ENCODE results near the gene LNX2.

LNX2 gene

DNA sequence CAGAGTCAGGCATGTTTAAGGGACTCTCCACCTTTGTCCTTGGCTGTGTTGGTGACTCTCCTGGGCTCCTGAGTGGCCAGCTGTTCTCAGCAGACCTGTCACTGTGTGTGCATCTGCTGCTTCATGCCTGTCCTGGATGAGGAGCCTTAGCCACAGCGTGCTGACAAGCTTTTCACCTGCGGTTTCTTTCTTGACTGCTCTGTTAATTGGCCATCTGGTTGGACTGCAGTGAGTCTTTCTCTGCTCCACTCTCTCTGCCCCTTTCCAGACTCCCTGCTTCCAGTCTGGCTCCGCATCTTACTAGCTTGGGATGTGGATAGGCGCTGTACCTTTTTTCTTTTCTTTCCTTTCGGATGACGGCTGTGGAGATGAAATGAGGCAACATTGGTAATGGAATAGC lies 40.2 kb upstream of the LNX2 start (continued):
- TF ChIP-seq, protein P1, sequence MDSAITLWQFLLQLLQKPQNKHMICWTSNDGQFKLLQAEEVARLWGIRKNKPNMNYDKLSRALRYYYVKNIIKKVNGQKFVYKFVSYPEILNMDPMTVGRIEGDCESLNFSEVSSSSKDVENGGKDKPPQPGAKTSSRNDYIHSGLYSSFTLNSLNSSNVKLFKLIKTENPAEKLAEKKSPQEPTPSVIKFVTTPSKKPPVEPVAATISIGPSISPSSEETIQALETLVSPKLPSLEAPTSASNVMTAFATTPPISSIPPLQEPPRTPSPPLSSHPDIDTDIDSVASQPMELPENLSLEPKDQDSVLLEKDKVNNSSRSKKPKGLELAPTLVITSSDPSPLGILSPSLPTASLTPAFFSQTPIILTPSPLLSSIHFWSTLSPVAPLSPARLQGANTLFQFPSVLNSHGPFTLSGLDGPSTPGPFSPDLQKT (IDR thresholded peaks at IDR 0.05; ENCODE audit: borderline replicate concordance, low read depth, low read length), result no peak
- TF ChIP-seq ZNF560 (tag by site-specific recombination; IDR thresholded peaks at IDR 0.05; ENCODE audit: borderline replicate concordance) (no peak), SCRT1 (tag by site-specific recombination; IDR thresholded peaks at IDR 0.05; ENCODE audit: borderline replicate concordance) (no peak), ZBTB44 (tag by site-specific recombination; IDR thresholded peaks at IDR 0.05) (no peak)
- TF ChIP-seq, protein P2, sequence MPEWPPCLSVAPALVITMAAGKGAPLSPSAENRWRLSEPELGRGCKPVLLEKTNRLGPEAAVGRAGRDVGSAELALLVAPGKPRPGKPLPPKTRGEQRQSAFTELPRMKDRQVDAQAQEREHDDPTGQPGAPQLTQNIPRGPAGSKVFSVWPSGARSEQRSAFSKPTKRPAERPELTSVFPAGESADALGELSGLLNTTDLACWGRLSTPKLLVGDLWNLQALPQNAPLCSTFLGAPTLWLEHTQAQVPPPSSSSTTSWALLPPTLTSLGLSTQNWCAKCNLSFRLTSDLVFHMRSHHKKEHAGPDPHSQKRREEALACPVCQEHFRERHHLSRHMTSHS (tag by site-specific recombination; IDR thresholded peaks at IDR 0.05), result no peak

- no peak overlapping the region for H3K4me3 ChIP-seq (ENCODE audit: low read depth, low read length)
- CTCF ChIA-PET, result no interaction called here
- TF ChIP-seq ZBTB1 (tag by site-specific recombination; IDR thresholded peaks at IDR 0.05), result no peak
- TF ChIP-seq SP2 (tag by site-specific recombination; IDR thresholded peaks at IDR 0.05), result no peak
- no peak for TF ChIP-seq KLF7 (tag by site-specific recombination; IDR thresholded peaks at IDR 0.05; ENCODE audit: borderline replicate concordance)
- no peak for TF ChIP-seq ZNF335 (tag by site-specific recombination; conservative IDR thresholded peaks at IDR 0.05)
- TF ChIP-seq HOXD13 (CRISPR knock-in tag; IDR thresholded peaks at IDR 0.05; ENCODE audit: borderline replicate concordance), result no peak
- TF ChIP-seq ZNF473 (tag by site-specific recombination; IDR thresholded peaks at IDR 0.05), result no peak
- TF ChIP-seq ZBTB20 (tag by site-specific recombination; IDR thresholded peaks at IDR 0.05), result no peak
- TF ChIP-seq, protein P3, sequence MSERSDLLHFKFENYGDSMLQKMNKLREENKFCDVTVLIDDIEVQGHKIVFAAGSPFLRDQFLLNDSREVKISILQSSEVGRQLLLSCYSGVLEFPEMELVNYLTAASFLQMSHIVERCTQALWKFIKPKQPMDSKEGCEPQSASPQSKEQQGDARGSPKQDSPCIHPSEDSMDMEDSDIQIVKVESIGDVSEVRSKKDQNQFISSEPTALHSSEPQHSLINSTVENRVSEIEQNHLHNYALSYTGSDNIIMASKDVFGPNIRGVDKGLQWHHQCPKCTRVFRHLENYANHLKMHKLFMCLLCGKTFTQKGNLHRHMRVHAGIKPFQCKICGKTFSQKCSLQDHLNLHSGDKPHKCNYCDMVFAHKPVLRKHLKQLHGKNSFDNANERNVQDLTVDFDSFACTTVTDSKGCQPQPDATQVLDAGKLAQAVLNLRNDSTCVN (tag by site-specific recombination; optimal IDR thresholded peaks at IDR 0.05), result no peak
- no peak for TF ChIP-seq ZNF707 (tag by site-specific recombination; IDR thresholded peaks at IDR 0.05)
- no peak for TF ChIP-seq GLIS1 (tag by site-specific recombination; IDR thresholded peaks at IDR 0.05)
- TF ChIP-seq ZNF501 (tag by site-specific recombination; IDR thresholded peaks at IDR 0.05), result no peak
- no peak for TF ChIP-seq ZNF621 (tag by site-specific recombination; IDR thresholded peaks at IDR 0.05)
- TF ChIP-seq ZNF324 (tag by site-specific recombination; IDR thresholded peaks at IDR 0.05), result no peak
- no peak overlapping the region for H3K27ac ChIP-seq (ENCODE audit: extremely low read depth, low read depth, low read length)
- H3K4me1 ChIP-seq (ENCODE audit: control insufficient read depth, insufficient read depth, low read length), result no peaks in the 10 kb centered on the region
- POLR2A ChIA-PET, result no interaction called here
- peaks cover 0 to 11% of the 10 kb centered on the region in 2 experiments; a peak in 1 of 3 replicates for H3K36me3 ChIP-seq (ENCODE audit: control insufficient read depth in 2 of 2, insufficient read depth in 1 of 2, low read length in 2 of 2)
- H3K9me3 ChIP-seq (ENCODE audit: control insufficient read depth, insufficient read depth, low read depth, low read length), result no peaks in the 10 kb centered on the region
Measured at GRCh38 chr13:27659145-27659865, 39.0 kb upstream of the LNX2 start.

- ChIA-PET POLR2A (no interaction called here), CTCF (no interaction called here)
- no peaks in the 10 kb centered on the region for H3K4me1 ChIP-seq (ENCODE audit: control insufficient read depth, insufficient read depth, low read length)
- H3K4me3 ChIP-seq (ENCODE audit: low read depth, low read length), result no peak overlapping the region
- peaks cover 0 to 11% of the 10 kb centered on the region in 2 experiments; a peak in 1 of 3 replicates for H3K36me3 ChIP-seq (ENCODE audit: control insufficient read depth in 2 of 2, insufficient read depth in 1 of 2, low read length in 2 of 2)
- no peaks in the 10 kb centered on the region for H3K9me3 ChIP-seq (ENCODE audit: control insufficient read depth, insufficient read depth, low read depth, low read length)
- no peak overlapping the region for H3K27ac ChIP-seq (ENCODE audit: extremely low read depth, low read depth, low read length)
- no peak for TF ChIP-seq PRDM4 (tag by site-specific recombination; IDR thresholded peaks at IDR 0.05)
- TF ChIP-seq MEIS1 (CRISPR knock-in tag; IDR thresholded peaks at IDR 0.05; ENCODE audit: borderline replicate concordance), result no peak
- TF ChIP-seq KLF17 (tag by site-specific recombination; IDR thresholded peaks at IDR 0.05), result no peak
- no peak for TF ChIP-seq OVOL3 (tag by site-specific recombination; IDR thresholded peaks at IDR 0.05)
- TF ChIP-seq, protein P4, sequence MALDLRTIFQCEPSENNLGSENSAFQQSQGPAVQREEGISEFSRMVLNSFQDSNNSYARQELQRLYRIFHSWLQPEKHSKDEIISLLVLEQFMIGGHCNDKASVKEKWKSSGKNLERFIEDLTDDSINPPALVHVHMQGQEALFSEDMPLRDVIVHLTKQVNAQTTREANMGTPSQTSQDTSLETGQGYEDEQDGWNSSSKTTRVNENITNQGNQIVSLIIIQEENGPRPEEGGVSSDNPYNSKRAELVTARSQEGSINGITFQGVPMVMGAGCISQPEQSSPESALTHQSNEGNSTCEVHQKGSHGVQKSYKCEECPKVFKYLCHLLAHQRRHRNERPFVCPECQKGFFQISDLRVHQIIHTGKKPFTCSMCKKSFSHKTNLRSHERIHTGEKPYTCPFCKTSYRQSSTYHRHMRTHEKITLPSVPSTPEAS (tag by site-specific recombination; IDR thresholded peaks at IDR 0.05), result no peak
- no peak for TF ChIP-seq GLI2 (tag by site-specific recombination; IDR thresholded peaks at IDR 0.05; ENCODE audit: borderline replicate concordance, low read depth)
Measured at GRCh38 chr13:27658546-27658945, 38.2 kb upstream of the LNX2 start.

All from HEK293 (cell line).